ENCODE data around the gene RPS25. TPM values are rescaled to one million over a fixed set of nuclear protein-coding genes. Genes with fewer than 3 reads are reported as not detected.

RPS25 gene
- total RNA-seq, 1 experiment from 2014 or later: 1,450 TPM

DNA sequence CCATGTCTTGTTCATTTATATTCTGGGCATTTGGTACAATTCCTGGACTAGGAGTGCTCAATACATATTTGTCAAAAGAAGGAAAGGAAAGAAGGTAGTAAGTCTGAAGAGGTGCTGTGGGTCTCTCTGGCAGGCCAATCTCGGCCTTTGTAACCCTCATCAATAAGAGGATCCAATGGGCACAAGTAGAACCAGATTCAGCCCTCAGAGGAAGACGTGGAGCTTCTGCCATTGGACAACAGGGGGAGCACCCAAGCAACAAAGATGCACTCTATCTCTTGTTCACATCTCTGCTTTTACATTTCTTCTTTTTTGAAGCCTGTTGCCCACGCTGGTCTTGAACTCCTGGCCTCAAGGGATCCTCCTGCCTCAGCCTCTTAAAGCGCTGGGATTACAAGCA is 47.2 kb upstream of the RPS25 start:
- H3K9ac ChIP-seq (ENCODE audit: extremely low read depth, insufficient read length, low read length): no peak overlapping the region
- peak; percentile 49 for DNase-seq
- H3K4me1 ChIP-seq (ENCODE audit: insufficient read depth, low read length): no peaks in the 10 kb centered on the region
- H2BK20ac ChIP-seq (ENCODE audit: low read depth, low read length, poor library complexity, severe bottlenecking): no peak overlapping the region
- no peak overlapping the region for H2AFZ ChIP-seq (ENCODE audit: low read length)
- H2BK5ac ChIP-seq (ENCODE audit: insufficient read length, low read length): no peak overlapping the region
- peak overlapping the region in 1 of 2 experiments; percentile 6; a peak in 2 of 5 replicates for H3K4me3 Mint-ChIP-seq
- no peak overlapping the region for H3K27ac ChIP-seq (ENCODE audit: insufficient read length, low read depth, low read length)
- no peak overlapping the region for H2BK12ac ChIP-seq (ENCODE audit: insufficient read length, low read depth, low read length)
- no peaks in the 10 kb centered on the region for H3K27me3 Mint-ChIP-seq (ENCODE audit: low read depth)
- no peak overlapping the region for H4K91ac ChIP-seq (ENCODE audit: insufficient read length, low read depth, low read length)
- no peak overlapping the region for H3K23ac ChIP-seq (ENCODE audit: insufficient read length, low read depth, low read length)
- no peak overlapping the region for H3K56ac ChIP-seq (ENCODE audit: insufficient read length, low read depth, low read length)
- no peak overlapping the region for H4K5ac ChIP-seq (ENCODE audit: insufficient read length, low read depth, low read length)
- no peaks in the 10 kb centered on the region for H4K20me1 ChIP-seq (ENCODE audit: control insufficient read depth, insufficient read depth, insufficient read length)
- H3K27me3 ChIP-seq (ENCODE audit: insufficient read depth, low read length): no peaks in the 10 kb centered on the region
- H3K4me1 Mint-ChIP-seq: peaks cover 7 to 10% of the 10 kb centered on the region in 2 experiments
- no peaks in the 10 kb centered on the region; the same call in 1 of the 2 replicates for H3K79me2 ChIP-seq (ENCODE audit: insufficient read depth, low read length)
- peaks cover 5% of the 10 kb centered on the region for H3K79me1 ChIP-seq (ENCODE audit: insufficient read depth, low read depth, low read length, poor library complexity, severe bottlenecking)
- no peak overlapping the region for H3T11ph ChIP-seq (ENCODE audit: low read length)
- H3K9me3 ChIP-seq (ENCODE audit: control insufficient read depth, low read depth, low read length): no peaks in the 10 kb centered on the region
- no peak overlapping the region for H3K14ac ChIP-seq (ENCODE audit: insufficient read depth, low read length)
- TF ChIP-seq CTCF (conservative IDR thresholded peaks at IDR 0.05): peak; percentile 62
- no peak overlapping the region for H3K4ac ChIP-seq (ENCODE audit: low read depth, low read length)
- no peak overlapping the region for H2AK5ac ChIP-seq (ENCODE audit: insufficient read length, low read length)
- WGBS (ENCODE audit: extremely low coverage, insufficient read length, low lambda C conversion rate): no CpG with 5 or more reads among the region's 4 CpGs
- H3K27ac Mint-ChIP-seq: no peak overlapping the region
- H3K18ac ChIP-seq (ENCODE audit: insufficient read length, low read depth, low read length): no peak overlapping the region
- H2BK15ac ChIP-seq (ENCODE audit: low read depth, low read length): no peak overlapping the region
- H3K4me2 ChIP-seq (ENCODE audit: insufficient read depth, insufficient read length, low read length): no peak overlapping the region
- H4K8ac ChIP-seq (replicated peaks; ENCODE audit: insufficient read length, low read depth, low read length): no peak overlapping the region
- no peaks in the 10 kb centered on the region; a peak in 1 of 5 replicates for H3K9me3 Mint-ChIP-seq
- no peak overlapping the region for H2BK120ac ChIP-seq (ENCODE audit: low read depth, low read length, poor library complexity, severe bottlenecking)
- H3K23me2 ChIP-seq (ENCODE audit: insufficient read length, low read depth, low read length, poor library complexity, severe bottlenecking): peaks cover 7% of the 10 kb centered on the region
- peaks cover 3 to 5% (median 5%) of the 10 kb centered on the region in 3 experiments; a peak in 6 of 7 replicates for H3K36me3 Mint-ChIP-seq (ENCODE audit: insufficient read depth in 1 of 3, low read depth in 3 of 3)
